PC-3 (cell line): ENCODE results near the gene STH. TPM values are rescaled to one million over a fixed set of nuclear protein-coding genes. Genes with fewer than 3 reads are reported as not detected.

Experiments used
- ATAC-seq: fragments of 200-7000 bp; cut with Tn5 transposase; 2 replicates; pipeline ENCODE4 v1.9.1; 2020; ENCODE audit warnings: mild to moderate bottlenecking, moderate library complexity
- BruUV-seq: library from RNA; stranded (reverse); fragments of 400-500 nt; replicated peaks from 2 replicates; lab custom pipeline; 2021; lab: Mats Ljungman, UMichigan
- CTCF ChIA-PET: fragments of 300-600 bp; sonication (Branson Sonifier 250); formaldehyde crosslinking; loops from one replicate; lab custom pipeline; 2022; ENCODE audit warnings: antibody characterized with exemption; lab: Charles Lee
- POLR2A ChIA-PET: fragments of 300-600 bp; sonication (Branson Sonifier 250); formaldehyde crosslinking; loops from one replicate; lab custom pipeline; 2022; ENCODE audit warnings: antibody characterized with exemption; ENCODE audit not compliant: unreplicated experiment; lab: Charles Lee
- DNase-seq: peaks from one replicate; pipeline ENCODE4 v3.0.0-alpha.2; 2015
- H2AFZ ChIP-seq: fragments of 300-600 bp; sonication (generic); 2 replicates; pipeline ENCODE4 v1.6.0; 2016; ENCODE audit warnings: antibody characterized with exemption, low read length
- H3F3A ChIP-seq: fragments of 300-600 bp; sonication (generic); one replicate; pipeline ENCODE4 v1.6.0; 2017; ENCODE audit warnings: antibody characterized with exemption, low read length, control low read depth, mild to moderate bottlenecking; ENCODE audit not compliant: unreplicated experiment
- H3K27ac ChIP-seq: fragments of 300-600 bp; sonication (generic); 2 replicates; pipeline ENCODE4 v1.5.1; 2016; ENCODE audit warnings: mild to moderate bottlenecking, low read length
- H3K27me3 ChIP-seq: fragments of 300-600 bp; sonication (generic); 2 replicates; pipeline ENCODE4 v1.6.1; 2016; ENCODE audit warnings: low read length, mixed read lengths
- H3K36me3 ChIP-seq: fragments of 300-600 bp; sonication (generic); 2 replicates; pipeline ENCODE4 v1.6.1; 2016; ENCODE audit warnings: low read depth, mixed run types, low read length, mixed read lengths
- H3K4me1 ChIP-seq: fragments of 300-600 bp; sonication (generic); 2 replicates; pipeline ENCODE4 v1.5.1; 2016; ENCODE audit warnings: low read length; ENCODE audit not compliant: insufficient read depth
- H3K4me2 ChIP-seq: fragments of 300-600 bp; sonication (generic); 2 replicates; pipeline ENCODE4 v1.6.0; 2016; ENCODE audit warnings: low read length
- H3K4me3 ChIP-seq: fragments of 300-600 bp; sonication (generic); 2 replicates; pipeline ENCODE4 v1.5.1; 2016; ENCODE audit warnings: mild to moderate bottlenecking, low read length, mixed read lengths
- H3K79me2 ChIP-seq: fragments of 300-600 bp; sonication (generic); 2 replicates; pipeline ENCODE4 v1.6.1; 2017; ENCODE audit warnings: low read length, mixed read lengths
- H3K9ac ChIP-seq: fragments of 300-600 bp; sonication (generic); 2 replicates; pipeline ENCODE4 v1.6.0; 2016; ENCODE audit warnings: mild to moderate bottlenecking, low read length
- H3K9me2 ChIP-seq: fragments of 300-600 bp; sonication (generic); replicated peaks from 2 replicates; pipeline ENCODE4 v1.6.1; 2016; ENCODE audit warnings: mixed run types, low read length, mixed read lengths
- H3K9me3 ChIP-seq: fragments of 300-600 bp; sonication (generic); 2 replicates; pipeline ENCODE4 v1.6.1; 2016; ENCODE audit warnings: low read length, mixed read lengths
- H4K20me1 ChIP-seq: fragments of 300-600 bp; sonication (generic); 2 replicates; pipeline ENCODE4 v1.6.1; 2016; ENCODE audit warnings: low read length, mixed read lengths
- EZH2 ChIP-seq: fragments of 300-600 bp; sonication (generic); IDR thresholded peaks from one replicate; pipeline ENCODE4 v1.6.1; 2017; ENCODE audit warnings: antibody characterized with exemption, mild to moderate bottlenecking, low read length; ENCODE audit not compliant: unreplicated experiment
- EZH2phosphoT487 ChIP-seq: fragments of 300-600 bp; sonication (generic); IDR thresholded peaks from 2 replicates; pipeline ENCODE4 v1.6.1; 2018; ENCODE audit warnings: mild to moderate bottlenecking, antibody characterized with exemption, low read length, borderline replicate concordance
- intact Hi-C: fragments of 100-400 bp; cut with micrococcal nuclease; formaldehyde crosslinking; loops from 2 replicates; pipeline ENCODE4 v1.9.0; 2023
- total RNA-seq: library from RNA; depleted of rRNA; stranded (reverse); fragments of >200 nt; gene quantifications from 2 replicates; pipeline ENCODE4 v1.2.3, GENCODE V29; 2014
- TF ChIP-seq, protein P1 (sequence below): fragments of 300-600 bp; sonication (generic); conservative IDR thresholded peaks from 2 replicates; pipeline ENCODE4 v1.5.1; 2017; ENCODE audit warnings: antibody characterized with exemption, low read depth, mild to moderate bottlenecking, low read length

STH gene
- total RNA-seq, 1 experiment from 2014 or later, result not detected

DNA sequence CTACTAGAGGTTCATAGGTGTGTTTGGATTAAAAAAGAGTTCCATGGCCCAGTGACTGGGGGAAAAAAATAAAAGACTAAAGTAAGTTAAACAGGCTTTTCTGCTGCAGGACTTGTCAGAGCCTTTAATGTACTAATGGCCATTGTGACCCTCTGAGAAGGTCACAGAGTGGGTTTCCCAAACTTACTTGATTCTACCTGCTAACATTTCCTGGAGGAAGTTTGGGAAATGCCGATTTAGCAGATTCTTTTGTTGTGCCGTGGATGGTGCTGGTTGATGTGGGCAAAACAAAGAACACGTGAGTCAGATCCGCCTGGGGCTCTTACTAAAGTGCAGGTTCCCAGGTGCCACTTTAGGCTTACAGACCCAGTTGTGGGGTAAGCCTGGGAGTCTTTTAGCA is 13.6 kb upstream of the STH start:
- Histone ChIP-seq H2AFZ (no peak overlapping the region), H3F3A (no peaks in the 10 kb centered on the region), H3K27ac (no peak overlapping the region), H4K20me1 (no peaks in the 10 kb centered on the region), H3K9ac (no peak overlapping the region), H3K4me2 (no peak overlapping the region), H3K9me3 (no peaks in the 10 kb centered on the region), H3K4me1 (no peaks in the 10 kb centered on the region), H3K36me3 (no peaks in the 10 kb centered on the region), H3K9me2 (no peaks in the 10 kb centered on the region), H3K27me3 (no peaks in the 10 kb centered on the region), H3K4me3 (no peak overlapping the region), H3K79me2 (no peaks in the 10 kb centered on the region)
- POLR2A ChIA-PET, result no interaction called here
- no peak for TF ChIP-seq EZH2phosphoT487
- TF ChIP-seq, protein P1, sequence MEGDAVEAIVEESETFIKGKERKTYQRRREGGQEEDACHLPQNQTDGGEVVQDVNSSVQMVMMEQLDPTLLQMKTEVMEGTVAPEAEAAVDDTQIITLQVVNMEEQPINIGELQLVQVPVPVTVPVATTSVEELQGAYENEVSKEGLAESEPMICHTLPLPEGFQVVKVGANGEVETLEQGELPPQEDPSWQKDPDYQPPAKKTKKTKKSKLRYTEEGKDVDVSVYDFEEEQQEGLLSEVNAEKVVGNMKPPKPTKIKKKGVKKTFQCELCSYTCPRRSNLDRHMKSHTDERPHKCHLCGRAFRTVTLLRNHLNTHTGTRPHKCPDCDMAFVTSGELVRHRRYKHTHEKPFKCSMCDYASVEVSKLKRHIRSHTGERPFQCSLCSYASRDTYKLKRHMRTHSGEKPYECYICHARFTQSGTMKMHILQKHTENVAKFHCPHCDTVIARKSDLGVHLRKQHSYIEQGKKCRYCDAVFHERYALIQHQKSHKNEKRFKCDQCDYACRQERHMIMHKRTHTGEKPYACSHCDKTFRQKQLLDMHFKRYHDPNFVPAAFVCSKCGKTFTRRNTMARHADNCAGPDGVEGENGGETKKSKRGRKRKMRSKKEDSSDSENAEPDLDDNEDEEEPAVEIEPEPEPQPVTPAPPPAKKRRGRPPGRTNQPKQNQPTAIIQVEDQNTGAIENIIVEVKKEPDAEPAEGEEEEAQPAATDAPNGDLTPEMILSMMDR, result no peak
- TF ChIP-seq EZH2, result no peak
- DNase-seq (no peak), ATAC-seq (no peak)
- intact Hi-C loops, result no loop called here
- CTCF ChIA-PET, result no interaction called here
- no TSS peak for BruUV-seq

DNA sequence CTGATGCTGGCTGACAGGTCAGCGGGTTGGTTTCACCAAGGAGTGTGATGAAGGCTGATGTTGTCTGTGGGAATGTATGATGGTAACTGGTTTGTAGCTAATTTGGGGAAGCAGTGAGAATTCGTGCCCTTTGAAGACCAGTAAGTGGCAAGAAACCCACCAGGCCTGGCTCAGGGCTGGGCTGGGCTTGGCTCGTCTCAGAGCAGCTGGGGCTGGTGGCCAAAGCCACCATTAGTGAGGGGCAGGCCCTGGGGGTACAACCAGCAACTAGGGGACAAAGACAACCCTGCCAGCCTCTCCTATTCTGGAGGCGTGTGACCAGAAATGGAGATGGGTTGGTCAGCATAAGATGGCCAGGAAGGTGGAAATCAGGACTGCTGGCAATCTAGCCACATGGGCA is 13.0 kb upstream of the STH start:
- no peaks in the 10 kb centered on the region for H3K9me3 ChIP-seq
- H2AFZ ChIP-seq, result no peak overlapping the region
- ATAC-seq, result no peak
- no peaks in the 10 kb centered on the region for H3K79me2 ChIP-seq
- H3K27me3 ChIP-seq, result no peaks in the 10 kb centered on the region
- no peaks in the 10 kb centered on the region for H3K36me3 ChIP-seq
- no peaks in the 10 kb centered on the region for H3K4me1 ChIP-seq
- H3K4me3 ChIP-seq, result no peak overlapping the region
- TF ChIP-seq, protein P1, result no peak
- TF ChIP-seq EZH2phosphoT487 (no peak), EZH2 (no peak)
- no peaks in the 10 kb centered on the region for H3K9me2 ChIP-seq
- no peak overlapping the region for H3K4me2 ChIP-seq
- no peak for DNase-seq
- no peak overlapping the region for H3K9ac ChIP-seq
- intact Hi-C loops, result no loop called here
- no peaks in the 10 kb centered on the region for H4K20me1 ChIP-seq
- ChIA-PET POLR2A (no interaction called here), CTCF (no interaction called here)
- no peak overlapping the region for H3K27ac ChIP-seq
- no peaks in the 10 kb centered on the region for H3F3A ChIP-seq
- BruUV-seq, result no TSS peak

DNA sequence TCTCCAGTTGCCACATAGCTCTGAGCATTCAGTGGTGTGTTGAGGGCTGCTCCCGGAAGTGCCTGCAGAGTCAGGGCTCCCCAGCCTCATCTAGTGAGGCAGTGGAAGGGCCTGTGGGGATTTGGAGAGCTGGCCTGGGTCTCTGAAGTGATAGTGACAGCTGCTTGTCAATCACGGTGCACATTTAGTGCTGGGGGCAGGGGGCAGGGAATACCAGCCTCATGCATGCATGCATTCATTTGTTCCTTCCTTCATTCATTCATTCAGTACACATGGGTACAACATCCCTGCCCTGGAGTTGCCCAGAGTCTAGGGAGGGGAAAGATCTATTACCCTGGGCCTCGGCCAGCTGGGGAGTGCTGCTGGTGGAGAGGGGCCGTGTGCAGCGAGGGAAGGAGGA is 11.3 kb upstream of the STH start:
- Histone ChIP-seq H3K9me3 (no peaks in the 10 kb centered on the region), H3F3A (no peaks in the 10 kb centered on the region), H4K20me1 (no peaks in the 10 kb centered on the region), H3K27me3 (no peaks in the 10 kb centered on the region), H3K36me3 (no peaks in the 10 kb centered on the region), H2AFZ (no peak overlapping the region), H3K27ac (no peak overlapping the region), H3K9me2 (no peaks in the 10 kb centered on the region), H3K79me2 (no peaks in the 10 kb centered on the region), H3K4me3 (no peak overlapping the region), H3K4me2 (no peak overlapping the region), H3K9ac (no peak overlapping the region), H3K4me1 (no peaks in the 10 kb centered on the region)
- ATAC-seq (no peak), DNase-seq (no peak)
- ChIA-PET POLR2A (no interaction called here), CTCF (no interaction called here)
- intact Hi-C loops, result no loop called here
- no TSS peak for BruUV-seq
- no peak for TF ChIP-seq EZH2
- no peak for TF ChIP-seq EZH2phosphoT487
- TF ChIP-seq, protein P1, result no peak
